NCI-H345 treated with DMSO at 0.1 percent for 48 hours (cell line): ENCODE data around the gene VLDLR.
A peak's percentile ranks its signal among the peaks of the same experiment; 100 is the strongest.

Experiments used
- DNase-seq: peaks from one replicate; lab custom pipeline; 2025; ENCODE audit not compliant: unreplicated experiment; lab: John Stamatoyannopoulos, UW

Gene VLDLR

GRCh38 chr9:2620919-2621721, 467 bp upstream of the VLDLR start:
- peak; percentile 76 for DNase-seq

DNA sequence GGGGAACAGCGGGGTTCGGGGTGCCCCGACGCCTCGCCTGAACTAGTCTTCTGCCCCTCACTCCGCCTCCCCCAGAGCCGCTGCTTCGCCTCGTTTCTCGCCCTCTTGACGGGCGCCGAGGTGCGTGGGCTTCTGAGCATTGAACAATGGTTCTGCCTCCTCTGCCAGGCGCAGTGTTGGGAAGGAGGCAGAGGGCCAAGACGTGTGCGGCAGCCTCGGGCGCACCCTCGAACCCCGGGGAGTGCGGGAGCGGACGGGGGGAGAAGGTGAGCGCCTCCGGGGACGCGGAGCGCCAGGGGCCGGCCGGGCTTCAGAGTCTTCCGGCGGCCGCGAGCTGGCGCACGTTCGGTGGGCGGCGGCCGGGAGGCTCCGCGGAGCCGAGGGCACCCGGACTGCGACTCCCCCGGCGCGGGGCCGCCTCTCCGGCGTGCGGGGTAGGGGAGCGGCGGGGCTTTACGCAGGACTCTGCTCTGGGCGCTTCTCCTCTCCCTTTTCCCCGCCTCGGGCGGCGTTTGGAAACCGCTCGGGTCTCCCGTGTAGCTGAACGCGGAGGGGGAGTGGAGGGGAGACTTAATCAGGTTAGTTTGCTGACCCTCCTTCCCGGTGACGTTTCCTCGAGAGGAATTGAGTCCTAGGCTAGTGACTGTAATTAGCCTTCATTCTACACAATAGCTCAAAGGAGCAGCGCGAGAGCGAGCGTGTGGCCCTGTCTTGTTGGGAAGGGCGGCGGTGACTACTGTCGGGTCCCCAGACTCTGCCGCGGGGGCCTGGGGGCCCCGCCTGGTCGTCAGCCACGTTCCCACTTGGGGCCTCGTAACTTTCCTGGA, 1.1 kb downstream of the VLDLR start:
- DNase-seq: no peak

DNA sequence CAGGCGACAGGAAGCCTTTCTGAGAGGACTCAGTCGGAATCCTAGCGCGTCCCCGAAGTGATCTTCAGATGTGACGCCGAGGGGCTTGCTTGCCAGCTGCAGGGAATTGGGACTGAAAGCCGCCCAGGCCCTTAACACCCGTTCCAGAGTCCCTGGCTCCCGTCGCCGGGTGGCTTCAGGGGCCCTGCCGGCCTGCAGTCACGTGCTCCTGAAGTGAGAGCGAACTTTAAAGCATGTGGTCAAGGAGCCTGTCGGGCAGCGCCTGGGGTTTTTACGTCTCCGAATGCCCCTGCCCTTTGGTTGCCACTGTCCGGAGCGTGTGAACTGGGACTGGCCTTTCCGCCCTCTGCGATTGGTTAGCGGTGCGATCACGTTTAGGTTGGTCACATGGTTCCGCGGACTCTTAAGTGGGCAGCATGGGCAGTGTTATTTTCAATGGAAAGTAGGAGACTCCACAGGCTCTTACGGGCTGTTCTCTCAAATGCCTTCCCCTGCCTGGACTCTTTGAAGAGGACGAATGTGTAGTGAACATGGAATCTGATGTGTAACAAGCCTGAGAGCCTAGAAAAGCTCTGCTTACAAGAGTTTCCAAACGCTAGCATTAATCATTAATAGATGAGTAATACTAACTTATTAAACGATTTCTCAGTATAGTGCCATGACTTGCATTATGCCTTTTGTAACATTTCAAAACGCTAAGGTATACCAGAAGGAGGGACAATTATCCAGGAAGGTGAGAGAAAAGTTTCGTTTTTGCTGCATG, 1.9 kb downstream of the VLDLR start:
- no peak for DNase-seq

GRCh38 chr9:2624051-2624682, 2.6 kb downstream of the VLDLR start:
- DNase-seq: no peak

DNA sequence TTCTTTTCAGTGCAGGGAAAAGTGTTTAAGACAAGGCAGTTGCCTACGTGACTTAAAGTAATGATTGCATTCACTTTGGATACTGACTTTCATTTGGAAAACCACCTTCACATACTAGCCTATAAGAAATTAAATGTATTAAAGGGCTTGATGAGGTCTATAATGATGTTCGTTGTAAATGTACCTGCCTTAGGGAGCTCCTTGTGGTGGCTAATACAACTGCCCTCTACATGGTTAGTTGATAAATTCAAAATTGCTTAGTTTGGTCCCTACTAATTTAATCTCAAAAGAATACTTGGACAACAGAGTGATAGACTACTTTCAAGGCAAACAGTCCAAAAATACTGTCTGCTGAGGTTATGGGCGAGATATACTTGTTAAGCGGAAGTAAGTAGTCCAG, 3.8 kb downstream of the VLDLR start:
- no peak for DNase-seq

DNA sequence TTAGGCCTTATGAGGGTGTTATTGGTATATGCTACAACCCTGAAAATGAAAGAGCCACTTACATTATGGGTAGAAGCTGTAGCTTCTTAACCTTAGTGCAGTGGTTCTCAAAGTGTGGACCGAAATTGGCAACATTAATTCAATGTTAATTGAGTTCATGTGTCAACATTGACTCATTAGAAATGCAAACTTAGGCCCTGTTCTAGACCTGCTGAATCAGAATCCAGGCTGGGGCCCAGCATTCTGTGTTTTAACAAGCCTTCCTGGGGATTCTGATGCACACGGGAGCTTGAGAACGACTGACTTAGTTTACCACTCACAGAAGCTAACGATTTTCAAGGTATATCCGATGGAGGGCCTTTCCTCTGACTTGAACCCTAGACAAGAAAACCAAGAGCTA, 7.3 kb downstream of the VLDLR start:
- no peak for DNase-seq

DNA sequence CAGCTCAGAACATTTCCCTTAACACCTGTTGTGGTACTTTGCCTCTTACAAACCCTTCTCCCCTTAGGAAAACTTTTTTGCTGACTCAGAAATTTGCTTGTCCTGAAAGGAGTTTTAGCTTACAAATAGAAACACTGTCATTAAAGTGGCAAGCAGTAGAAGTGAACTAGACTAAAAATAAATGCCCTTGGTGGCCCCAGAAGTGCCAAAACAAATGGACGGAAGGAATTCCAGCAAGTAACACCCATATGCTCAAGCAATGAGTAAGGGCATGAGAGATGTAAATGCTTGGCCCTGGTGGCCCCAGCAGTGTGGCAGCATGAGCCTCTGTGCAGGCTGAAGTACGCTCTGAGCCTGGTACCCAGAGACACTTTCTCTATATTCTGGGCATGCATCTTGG, 8.6 kb downstream of the VLDLR start:
- DNase-seq: no peak

GRCh38 chr9:2631263-2631662, 9.7 kb downstream of the VLDLR start:
- DNase-seq: no peak

- DNase-seq: no peak
These were observed 12.6 kb downstream of the VLDLR start for GRCh38 chr9:2634153-2634552.

GRCh38 chr9:2634818-2635217, 13.2 kb downstream of the VLDLR start:
- no peak for DNase-seq

DNA sequence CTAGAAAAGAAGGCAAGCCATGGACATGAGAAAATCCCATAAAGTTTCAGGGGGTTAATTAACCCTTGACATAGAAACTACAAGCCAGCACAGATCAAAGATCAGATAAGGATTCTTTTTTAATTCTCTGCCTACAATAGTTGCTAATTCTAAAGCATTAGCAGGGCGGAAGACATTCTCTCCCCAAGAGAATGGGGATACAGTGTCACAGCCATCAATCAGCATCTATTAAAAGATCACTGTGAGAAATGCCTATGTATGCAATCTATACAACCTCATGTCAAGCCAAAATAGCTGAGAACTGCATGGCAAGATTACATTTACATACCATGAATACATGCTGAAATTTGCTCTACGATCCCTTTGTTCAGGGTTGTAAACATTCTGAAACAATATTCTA, 14.3 kb downstream of the VLDLR start:
- DNase-seq: no peak

GRCh38 chr9:2637390-2637789, 15.8 kb downstream of the VLDLR start:
- DNase-seq: no peak

DNA sequence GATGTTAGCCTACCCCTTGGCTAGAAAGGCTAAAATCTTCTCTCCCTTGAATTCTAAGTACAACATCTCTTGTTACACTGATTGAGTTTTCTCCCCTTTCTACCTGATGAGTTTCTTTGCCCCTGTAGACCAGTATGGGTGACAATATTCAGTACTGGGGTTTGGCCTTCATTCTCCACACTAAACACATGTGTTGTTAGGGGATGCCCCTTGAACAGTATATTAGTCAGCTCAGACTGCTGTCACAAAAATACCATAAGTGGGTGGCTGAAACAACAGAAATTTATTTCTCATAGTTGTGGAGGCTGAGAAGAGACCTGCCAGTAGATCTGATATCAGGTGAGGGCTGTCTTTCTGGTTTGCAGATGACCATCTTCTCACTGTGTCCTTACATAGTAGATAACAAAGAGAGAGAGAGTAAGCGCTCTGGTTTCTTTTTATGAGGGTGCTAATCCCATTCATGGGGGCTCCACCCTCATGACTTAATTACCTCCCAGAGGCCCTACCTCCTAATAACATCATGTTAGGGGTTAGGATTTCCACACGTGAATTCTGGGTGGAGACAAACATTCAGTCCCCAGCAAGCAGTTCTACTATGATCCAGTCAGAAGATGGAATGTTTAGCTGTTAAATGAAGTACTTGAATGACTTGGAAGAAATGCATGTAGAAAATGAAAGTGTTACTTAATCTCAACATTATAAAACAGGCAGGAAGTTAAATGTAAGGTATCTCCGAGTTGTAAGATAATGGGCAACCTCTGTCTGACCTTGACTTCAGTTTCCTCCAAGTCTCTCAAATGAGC, 17.5 kb downstream of the VLDLR start:
- DNase-seq: no peak

DNA sequence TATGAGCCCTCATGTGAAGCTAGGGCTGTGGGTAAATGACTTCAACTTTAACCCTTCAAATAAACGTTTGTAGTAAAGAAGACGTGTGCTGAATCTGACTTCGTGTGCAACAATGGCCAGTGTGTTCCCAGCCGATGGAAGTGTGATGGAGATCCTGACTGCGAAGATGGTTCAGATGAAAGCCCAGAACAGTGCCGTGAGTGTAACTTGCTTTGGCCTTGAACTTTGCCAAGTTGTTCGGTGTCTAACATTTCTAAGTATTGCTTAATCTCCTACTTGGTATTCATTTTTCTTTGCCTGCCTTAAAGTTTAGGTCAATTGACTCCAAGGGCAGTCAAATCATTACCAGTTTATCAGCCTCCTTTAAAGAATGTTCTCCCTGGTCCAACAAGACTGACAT, 18.2 kb downstream of the VLDLR start:
- DNase-seq: no peak

DNA sequence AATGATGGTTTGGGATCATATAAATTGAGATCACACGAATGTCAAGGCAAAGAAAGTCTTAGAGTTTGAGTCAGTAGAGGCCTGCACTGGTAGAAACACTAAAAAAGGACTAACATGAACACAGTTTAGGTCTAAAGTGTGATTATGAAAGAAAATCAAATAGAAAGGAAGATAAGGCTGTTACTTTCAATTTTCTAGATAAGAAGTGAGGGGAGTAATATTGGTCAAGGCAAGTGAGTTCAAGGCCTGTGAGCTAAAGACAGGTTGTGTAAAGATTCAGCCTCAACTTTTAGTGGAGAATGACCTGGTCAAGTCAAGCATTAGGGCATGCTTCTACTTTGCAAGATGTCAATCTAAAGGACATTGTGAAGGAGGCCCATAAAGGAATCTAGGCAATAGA, 19.0 kb downstream of the VLDLR start:
- DNase-seq: no peak

DNA sequence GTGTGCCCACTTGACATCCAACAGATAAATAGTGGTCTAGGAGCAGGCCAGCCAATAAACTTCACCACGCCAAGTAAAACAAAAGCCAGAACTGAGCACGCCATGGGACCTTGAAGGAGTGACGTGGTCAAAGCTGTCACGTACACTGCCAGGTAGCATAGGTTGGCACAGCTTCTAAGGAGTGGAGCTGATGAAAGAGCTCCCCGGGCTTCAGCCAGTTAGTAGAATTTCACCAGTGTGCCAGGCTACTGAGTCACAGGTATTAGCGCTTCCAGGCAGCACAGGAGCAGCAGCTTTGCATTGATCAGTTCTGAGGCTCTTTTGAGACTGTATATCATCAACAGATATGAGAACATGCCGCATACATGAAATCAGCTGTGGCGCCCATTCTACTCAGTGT, 19.4 kb downstream of the VLDLR start:
- no peak for DNase-seq

DNA sequence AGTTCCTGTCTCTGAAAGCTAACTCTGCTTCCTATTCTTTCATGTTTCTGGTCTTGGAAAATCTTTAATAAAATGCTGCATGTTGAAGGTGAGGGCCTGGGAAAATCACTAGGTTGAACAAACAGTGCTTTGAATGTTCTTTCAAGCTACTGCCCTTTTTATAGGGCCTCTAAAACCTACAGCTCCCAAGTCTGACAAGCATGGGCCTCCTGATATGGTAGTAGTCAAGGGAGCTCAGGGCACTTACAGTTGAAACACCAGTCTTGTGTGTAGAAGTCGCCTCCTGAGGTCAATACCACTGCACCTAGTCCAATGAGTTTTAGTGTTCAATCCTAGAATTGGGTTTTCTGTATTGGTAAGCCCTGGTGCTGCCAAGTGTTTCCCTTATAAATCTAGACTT, 20.5 kb downstream of the VLDLR start:
- DNase-seq: no peak

DNA sequence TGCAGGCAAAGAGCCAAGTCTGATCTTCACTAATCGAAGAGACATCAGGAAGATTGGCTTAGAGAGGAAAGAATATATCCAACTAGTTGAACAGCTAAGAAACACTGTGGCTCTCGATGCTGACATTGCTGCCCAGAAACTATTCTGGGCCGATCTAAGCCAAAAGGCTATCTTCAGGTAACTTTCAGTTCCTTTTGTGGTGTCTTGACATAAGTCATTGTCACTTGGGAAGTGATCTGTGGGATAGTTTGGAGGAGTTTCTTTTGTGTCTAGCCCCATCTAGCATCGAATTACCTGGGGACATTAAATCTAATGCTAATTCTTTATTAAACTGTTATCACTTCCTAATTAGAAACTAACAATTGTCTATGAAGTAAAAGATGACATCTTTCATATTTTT, 24.0 kb downstream of the VLDLR start:
- DNase-seq: no peak

- DNase-seq: no peak
These were observed 33.9 kb downstream of the VLDLR start for GRCh38 chr9:2655411-2655901.

GRCh38 chr9:2657427-2657826, 35.8 kb downstream of the VLDLR start:
- DNase-seq: no peak
